GM04504 (cell line): ENCODE results near the gene GPRC5C.
"Not testable (repeated sequence)": the region's sequence is repeated elsewhere in the genome, so short reads cannot be mapped to it uniquely, and the experiment has no call there.

ENCODE experiments used
- DNase-seq: peaks from one replicate; pipeline ENCODE4 v3.0.0-alpha.2; 2012; ENCODE audit warnings: low read depth

Gene GPRC5C

GRCh38 chr17:74431568-74432423, at the start of gene GPRC5C:
GPRC5C (plus strand) TSS chr17:74432088; CDS start chr17:74439777, 7,689 bp downstream.
- DNase-seq: no peak

- DNase-seq: no peak
Observed at GRCh38 chr17:74383141-74383540, 48.7 kb upstream of the GPRC5C start.

GRCh38 chr17:74385201-74385600, 46.7 kb upstream of the GPRC5C start:
- DNase-seq: no peak

GRCh38 chr17:74386386-74386785, 45.5 kb upstream of the GPRC5C start:
- DNase-seq: no peak

- DNase-seq: no peak
Observed at GRCh38 chr17:74387365-74388218, 44.3 kb upstream of the GPRC5C start.

- DNase-seq: no peak
Observed at GRCh38 chr17:74389084-74389753, 42.7 kb upstream of the GPRC5C start.

- no peak for DNase-seq
Observed at GRCh38 chr17:74389937-74390679, 41.8 kb upstream of the GPRC5C start.

GRCh38 chr17:74390680-74391653, 40.9 kb upstream of the GPRC5C start:
- no peak for DNase-seq

GRCh38 chr17:74391771-74392170, 40.1 kb upstream of the GPRC5C start:
- no peak for DNase-seq

- no peak for DNase-seq
Observed at GRCh38 chr17:74392848-74393247, 39.0 kb upstream of the GPRC5C start.

- no peak for DNase-seq
Observed at GRCh38 chr17:74393346-74393942, 38.4 kb upstream of the GPRC5C start.

GRCh38 chr17:74394275-74394950, 37.5 kb upstream of the GPRC5C start:
- no peak for DNase-seq

GRCh38 chr17:74394977-74395376, 36.9 kb upstream of the GPRC5C start:
- no peak for DNase-seq

- no peak for DNase-seq
Observed at GRCh38 chr17:74396567-74396966, 35.3 kb upstream of the GPRC5C start.

GRCh38 chr17:74402048-74402447, 29.8 kb upstream of the GPRC5C start:
- DNase-seq: no peak

- no peak for DNase-seq
Observed at GRCh38 chr17:74403512-74404137, 28.3 kb upstream of the GPRC5C start.

GRCh38 chr17:74404218-74404617, 27.7 kb upstream of the GPRC5C start:
- no peak for DNase-seq

GRCh38 chr17:74404789-74405188, 27.1 kb upstream of the GPRC5C start:
- no peak for DNase-seq

- DNase-seq: not testable (repeated sequence)
Observed at GRCh38 chr17:74405311-74405710, 26.6 kb upstream of the GPRC5C start.
